ENCODE measurements around the gene ARHGAP42.

DNA sequence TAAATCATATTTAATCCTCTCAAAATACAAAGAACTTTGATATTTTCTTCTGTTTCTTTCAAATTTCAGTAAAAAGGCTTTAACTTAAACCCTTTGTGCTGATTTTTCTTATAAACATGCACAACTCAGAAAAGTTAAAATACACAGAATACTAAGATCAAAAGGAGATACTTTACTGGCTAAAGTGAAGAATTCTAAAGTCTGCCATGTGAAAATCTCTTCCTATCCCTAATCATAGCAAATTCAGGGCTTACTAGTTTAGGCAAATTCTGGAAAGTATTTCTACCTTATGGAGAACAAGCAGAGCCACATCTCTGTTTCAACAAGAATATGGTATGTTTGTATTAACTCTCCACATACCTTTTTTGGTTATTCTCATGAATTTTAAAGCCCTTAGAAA lies 345.9 kb downstream of the ARHGAP42 start:
- TF ChIP-seq, protein P1, sequence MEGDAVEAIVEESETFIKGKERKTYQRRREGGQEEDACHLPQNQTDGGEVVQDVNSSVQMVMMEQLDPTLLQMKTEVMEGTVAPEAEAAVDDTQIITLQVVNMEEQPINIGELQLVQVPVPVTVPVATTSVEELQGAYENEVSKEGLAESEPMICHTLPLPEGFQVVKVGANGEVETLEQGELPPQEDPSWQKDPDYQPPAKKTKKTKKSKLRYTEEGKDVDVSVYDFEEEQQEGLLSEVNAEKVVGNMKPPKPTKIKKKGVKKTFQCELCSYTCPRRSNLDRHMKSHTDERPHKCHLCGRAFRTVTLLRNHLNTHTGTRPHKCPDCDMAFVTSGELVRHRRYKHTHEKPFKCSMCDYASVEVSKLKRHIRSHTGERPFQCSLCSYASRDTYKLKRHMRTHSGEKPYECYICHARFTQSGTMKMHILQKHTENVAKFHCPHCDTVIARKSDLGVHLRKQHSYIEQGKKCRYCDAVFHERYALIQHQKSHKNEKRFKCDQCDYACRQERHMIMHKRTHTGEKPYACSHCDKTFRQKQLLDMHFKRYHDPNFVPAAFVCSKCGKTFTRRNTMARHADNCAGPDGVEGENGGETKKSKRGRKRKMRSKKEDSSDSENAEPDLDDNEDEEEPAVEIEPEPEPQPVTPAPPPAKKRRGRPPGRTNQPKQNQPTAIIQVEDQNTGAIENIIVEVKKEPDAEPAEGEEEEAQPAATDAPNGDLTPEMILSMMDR (conservative IDR thresholded peaks at IDR 0.05; ENCODE audit: low read depth, low read length): no peak
- no peak for TF ChIP-seq EZH2 (IDR thresholded peaks at IDR 0.05; ENCODE audit: borderline replicate concordance, low read depth, low read length, poor library complexity, severe bottlenecking)

All from A673 (cell line).